ENCODE results near the gene CRLF1. TPM values are rescaled to one million over a fixed set of nuclear protein-coding genes. Genes with fewer than 3 reads are reported as not detected.

The CRLF1 gene
- total and polyA plus RNA-seq, 10 of the 15 experiments (the other 5 are each of a cell fraction or from before 2014, with no cell fraction given), result 0.10 to 1.2 (median 0.49) TPM; not detected in 4

- Histone ChIP-seq H3K4me3 (no peak overlapping the region), H3K36me3 (ENCODE audit: control insufficient read depth in 2 of 2, insufficient read depth in 2 of 2, low read length in 1 of 2) (no peaks in the 10 kb centered on the region; a peak in 2 of 4 replicates), H3K9me3 (replicated peaks; ENCODE audit: control insufficient read depth, insufficient read depth, low read length) (no peaks in the 10 kb centered on the region), H2AFZ (ENCODE audit: control insufficient read depth, low read depth, low read length) (no peak overlapping the region), H3K27me3 (replicated peaks in 1 of 2; ENCODE audit: control insufficient read depth in 2 of 2, insufficient read depth in 2 of 2, low read length in 1 of 2) (no peaks in the 10 kb centered on the region), H3K4me1 (ENCODE audit: control insufficient read depth, insufficient read depth, low read length) (peaks cover 17% of the 10 kb centered on the region), H3K9ac (ENCODE audit: control insufficient read depth, insufficient read depth, low read length) (no peak overlapping the region), H3K4me2 (ENCODE audit: control insufficient read depth, insufficient read depth) (no peak overlapping the region), H4K20me1 (ENCODE audit: control insufficient read depth, insufficient read depth) (peaks cover 6% of the 10 kb centered on the region; the same call in 1 of the 2 replicates), H3K79me2 (ENCODE audit: control insufficient read depth, insufficient read depth, low read length) (no peaks in the 10 kb centered on the region; the same call in 1 of the 2 replicates), H3K27ac (ENCODE audit: control insufficient read depth, insufficient read depth) (no peak overlapping the region)
- in situ Hi-C loops (cut with MboI), result no loop called here
- no TSS peak for BruUV-seq (replicated peaks)
- no peak for ATAC-seq
- CTCF ChIA-PET, result interaction anchor here (1.1 to 1.7 kb wide), 2 partner anchors 51 to 101 kb away, joined by 3 to 6 read pairs; no protein-coding TSS in a partner anchor
- no peak for FAIRE-seq
- WGBS (ENCODE audit: insufficient coverage, insufficient replicate concordance, low lambda C conversion rate, missing lambda C conversion rate), result 87% methylated on average over 13 of the region's 13 CpGs
- RAD21 ChIA-PET (ENCODE audit: unreplicated experiment), result no interaction called here
- POLR2A ChIA-PET, result interaction anchor here (0.5 to 0.6 kb wide), 2 partner anchors 42 to 142 kb away, joined by 3 to 8 read pairs; no protein-coding TSS in a partner anchor
- DNase-seq (ENCODE audit: low read depth, low spot score), result no peak
- intact Hi-C loops (cut with micrococcal nuclease; ENCODE audit: unreplicated experiment), result no loop called here
- SMC1A ChIA-PET (ENCODE audit: uncharacterized antibody, unreplicated experiment), result no interaction called here
- no peak for TF ChIP-seq GABPA (IDR thresholded peaks at IDR 0.05; ENCODE audit: low read depth)
- no peak for TF ChIP-seq BACH1 (IDR thresholded peaks at IDR 0.05; ENCODE audit: borderline replicate concordance)
- no peak for TF ChIP-seq POLR2A (IDR thresholded peaks at IDR 0.05; ENCODE audit: low read depth, low read length)
- no peak for TF ChIP-seq POLR2AphosphoS5 (IDR thresholded peaks at IDR 0.05; ENCODE audit: low read length)
- TF ChIP-seq CUX1 (IDR thresholded peaks at IDR 0.05; ENCODE audit: insufficient replicate concordance, low read depth, low read length), result no peak
- TF ChIP-seq SPI1 (IDR thresholded peaks at IDR 0.05; ENCODE audit: borderline replicate concordance, insufficient read depth, low read depth, low read length), result no peak
- TF ChIP-seq SMC3 (IDR thresholded peaks at IDR 0.05; ENCODE audit: borderline replicate concordance, low read length), result no peak
- no peak for TF ChIP-seq CEBPB (IDR thresholded peaks at IDR 0.05; ENCODE audit: borderline replicate concordance in 1 of 2, low read depth in 2 of 2, low read length in 2 of 2)
- no peak for TF ChIP-seq CBX3 (IDR thresholded peaks at IDR 0.05; ENCODE audit: borderline replicate concordance, low read depth)
- no peak for TF ChIP-seq E4F1 (IDR thresholded peaks at IDR 0.05; ENCODE audit: borderline replicate concordance, partially characterized antibody)
- no peak for TF ChIP-seq ZNF24 (IDR thresholded peaks at IDR 0.05)
- no peak for TF ChIP-seq STAT1 (conservative IDR thresholded peaks at IDR 0.05)
- no peak for TF ChIP-seq REST (IDR thresholded peaks at IDR 0.05; ENCODE audit: low read depth, low read length)
- no peak for TF ChIP-seq RUNX3 (IDR thresholded peaks at IDR 0.05; ENCODE audit: low read length)
These were observed 38.5 kb upstream of the CRLF1 start for GRCh38 chr19:18645035-18645511.
